Measurements from ENCODE around the gene CDK5RAP1.

Gene CDK5RAP1

DNA sequence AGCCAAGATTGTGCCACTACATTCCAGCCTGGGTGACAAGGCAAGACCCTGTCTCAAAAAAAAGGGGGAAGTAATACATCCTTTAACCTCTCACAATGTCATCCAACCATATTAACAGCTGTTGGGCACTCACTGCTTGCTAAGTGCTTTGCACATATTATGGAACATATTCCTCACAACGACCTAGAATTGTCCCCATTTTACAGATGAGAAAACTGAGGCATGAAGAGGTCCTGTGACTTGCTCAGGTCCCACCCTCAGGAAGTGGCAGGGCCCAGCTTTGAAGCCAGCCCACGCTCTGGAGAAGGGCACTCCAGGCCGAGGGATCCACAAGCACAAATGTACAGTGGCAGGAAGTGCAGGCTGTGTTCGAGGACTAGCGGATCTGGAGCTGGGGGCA is 85.0 kb downstream of the CDK5RAP1 start:
- Histone ChIP-seq H3K27me3 (ENCODE audit: insufficient read depth, low read length) (peaks cover 20% of the 10 kb centered on the region), H3K36me3 (ENCODE audit: insufficient read depth, low read length) (no peaks in the 10 kb centered on the region), H3K4me1 (ENCODE audit: insufficient read depth, low read length, severe bottlenecking) (no peaks in the 10 kb centered on the region), H3K27ac (ENCODE audit: low read depth, low read length, poor library complexity, severe bottlenecking) (no peak overlapping the region), H3K9ac (ENCODE audit: low read length) (no peak overlapping the region), H3K4me2 (ENCODE audit: low read length) (no peak overlapping the region), H3K9me3 (ENCODE audit: low read length) (no peaks in the 10 kb centered on the region), H2AFZ (ENCODE audit: low read length) (no peak overlapping the region), H4K20me1 (ENCODE audit: insufficient read depth, low read length) (no peaks in the 10 kb centered on the region), H3K4me3 (ENCODE audit: low read depth, low read length, poor library complexity, severe bottlenecking) (no peak overlapping the region), H3K79me2 (ENCODE audit: insufficient read depth, low read length) (no peaks in the 10 kb centered on the region), H3F3A (ENCODE audit: insufficient read depth, low read length) (no peaks in the 10 kb centered on the region), H3K9me2 (ENCODE audit: low read depth, low read length) (no peaks in the 10 kb centered on the region)
- TF ChIP-seq EZH2 (IDR thresholded peaks at IDR 0.05; ENCODE audit: borderline replicate concordance, low read length) (no peak), CTCF (IDR thresholded peaks at IDR 0.05; ENCODE audit: low read length) (no peak)

- Histone ChIP-seq H3K27ac (ENCODE audit: low read depth, low read length, poor library complexity, severe bottlenecking) (no peak overlapping the region), H3K36me3 (ENCODE audit: insufficient read depth, low read length) (no peaks in the 10 kb centered on the region), H3K9ac (ENCODE audit: low read length) (no peak overlapping the region), H3K9me3 (ENCODE audit: low read length) (no peaks in the 10 kb centered on the region), H3K79me2 (ENCODE audit: insufficient read depth, low read length) (no peaks in the 10 kb centered on the region), H2AFZ (ENCODE audit: low read length) (no peak overlapping the region), H3K27me3 (ENCODE audit: insufficient read depth, low read length) (peaks cover 12% of the 10 kb centered on the region), H3K4me3 (ENCODE audit: low read depth, low read length, poor library complexity, severe bottlenecking) (no peak overlapping the region), H4K20me1 (ENCODE audit: insufficient read depth, low read length) (no peaks in the 10 kb centered on the region), H3K4me1 (ENCODE audit: insufficient read depth, low read length, severe bottlenecking) (no peaks in the 10 kb centered on the region), H3K4me2 (ENCODE audit: low read length) (no peak overlapping the region), H3F3A (ENCODE audit: insufficient read depth, low read length) (no peaks in the 10 kb centered on the region), H3K9me2 (ENCODE audit: low read depth, low read length) (no peaks in the 10 kb centered on the region)
- TF ChIP-seq EZH2 (IDR thresholded peaks at IDR 0.05; ENCODE audit: borderline replicate concordance, low read length) (no peak), CTCF (IDR thresholded peaks at IDR 0.05; ENCODE audit: low read length) (no peak)
Observed at GRCh38 chr20:33313686-33314314, 87.5 kb downstream of the CDK5RAP1 start.

DNA sequence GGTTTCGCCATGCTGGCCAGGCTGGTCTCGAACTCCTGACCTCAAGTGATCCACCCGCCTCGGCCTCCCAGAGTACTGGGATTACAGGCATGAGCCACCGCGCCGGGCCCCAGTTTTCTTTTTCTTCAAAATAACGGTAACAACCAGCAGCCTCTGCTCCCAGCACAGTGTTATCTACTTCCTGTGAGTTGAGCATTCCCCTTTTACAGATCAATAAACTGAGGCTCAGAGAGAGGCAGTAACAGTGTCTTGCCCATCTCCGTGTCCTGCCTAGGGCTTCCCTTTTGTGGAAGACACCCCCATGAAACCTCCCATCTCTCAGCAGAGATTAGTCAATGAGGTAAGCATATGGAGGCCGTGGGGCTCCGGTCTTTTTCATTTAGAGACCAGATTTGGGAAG is 88.7 kb downstream of the CDK5RAP1 start:
- no peaks in the 10 kb centered on the region for H3K9me3 ChIP-seq (ENCODE audit: low read length)
- H3K9me2 ChIP-seq (ENCODE audit: low read depth, low read length), result no peaks in the 10 kb centered on the region
- TF ChIP-seq EZH2 (IDR thresholded peaks at IDR 0.05; ENCODE audit: borderline replicate concordance, low read length) (no peak), CTCF (IDR thresholded peaks at IDR 0.05; ENCODE audit: low read length) (no peak)
- no peaks in the 10 kb centered on the region for H3F3A ChIP-seq (ENCODE audit: insufficient read depth, low read length)
- H3K4me3 ChIP-seq (ENCODE audit: low read depth, low read length, poor library complexity, severe bottlenecking), result no peak overlapping the region
- H3K9ac ChIP-seq (ENCODE audit: low read length), result no peak overlapping the region
- H4K20me1 ChIP-seq (ENCODE audit: insufficient read depth, low read length), result no peaks in the 10 kb centered on the region
- no peaks in the 10 kb centered on the region for H3K79me2 ChIP-seq (ENCODE audit: insufficient read depth, low read length)
- H3K27ac ChIP-seq (ENCODE audit: low read depth, low read length, poor library complexity, severe bottlenecking), result no peak overlapping the region
- no peaks in the 10 kb centered on the region for H3K36me3 ChIP-seq (ENCODE audit: insufficient read depth, low read length)
- H2AFZ ChIP-seq (ENCODE audit: low read length), result no peak overlapping the region
- no peak overlapping the region for H3K4me2 ChIP-seq (ENCODE audit: low read length)
- peaks cover 6% of the 10 kb centered on the region for H3K27me3 ChIP-seq (ENCODE audit: insufficient read depth, low read length)
- H3K4me1 ChIP-seq (ENCODE audit: insufficient read depth, low read length, severe bottlenecking), result no peaks in the 10 kb centered on the region
